Measurements from ENCODE around the gene RER1. TPM values are rescaled to one million over a fixed set of nuclear protein-coding genes. Genes with fewer than 3 reads are reported as not detected.

RER1 gene
- total and polyA plus RNA-seq, 10 donors = 51.1 to 131 (median 79.0) TPM

DNA sequence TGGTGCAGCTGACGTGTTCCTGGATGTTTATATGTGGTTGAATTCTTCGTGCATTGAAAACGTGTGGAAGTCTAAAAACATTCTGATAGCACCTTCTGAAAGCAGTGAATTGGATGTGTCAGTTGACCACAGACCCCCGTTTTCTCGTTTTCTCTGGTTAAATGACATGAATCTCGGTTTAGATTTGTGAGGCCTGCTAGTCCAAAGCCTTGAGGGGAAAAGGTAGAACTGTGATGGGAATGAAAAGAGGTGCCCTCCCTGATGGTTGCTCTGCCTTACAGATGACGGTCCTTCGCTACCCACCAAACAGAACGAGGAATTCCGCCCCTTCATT lies 8.9 kb downstream of the RER1 start:
- DNase-seq = no peak
- TF ChIP-seq POLR2AphosphoS5 (IDR thresholded peaks at IDR 0.05) = no peak
- TF ChIP-seq, protein P1, sequence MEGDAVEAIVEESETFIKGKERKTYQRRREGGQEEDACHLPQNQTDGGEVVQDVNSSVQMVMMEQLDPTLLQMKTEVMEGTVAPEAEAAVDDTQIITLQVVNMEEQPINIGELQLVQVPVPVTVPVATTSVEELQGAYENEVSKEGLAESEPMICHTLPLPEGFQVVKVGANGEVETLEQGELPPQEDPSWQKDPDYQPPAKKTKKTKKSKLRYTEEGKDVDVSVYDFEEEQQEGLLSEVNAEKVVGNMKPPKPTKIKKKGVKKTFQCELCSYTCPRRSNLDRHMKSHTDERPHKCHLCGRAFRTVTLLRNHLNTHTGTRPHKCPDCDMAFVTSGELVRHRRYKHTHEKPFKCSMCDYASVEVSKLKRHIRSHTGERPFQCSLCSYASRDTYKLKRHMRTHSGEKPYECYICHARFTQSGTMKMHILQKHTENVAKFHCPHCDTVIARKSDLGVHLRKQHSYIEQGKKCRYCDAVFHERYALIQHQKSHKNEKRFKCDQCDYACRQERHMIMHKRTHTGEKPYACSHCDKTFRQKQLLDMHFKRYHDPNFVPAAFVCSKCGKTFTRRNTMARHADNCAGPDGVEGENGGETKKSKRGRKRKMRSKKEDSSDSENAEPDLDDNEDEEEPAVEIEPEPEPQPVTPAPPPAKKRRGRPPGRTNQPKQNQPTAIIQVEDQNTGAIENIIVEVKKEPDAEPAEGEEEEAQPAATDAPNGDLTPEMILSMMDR (IDR thresholded peaks at IDR 0.05 in 8 of 11, conservative IDR thresholded peaks at IDR 0.05 in 3 of 11) = no peak
- TF ChIP-seq POLR2A (IDR thresholded peaks at IDR 0.05) = no peak
- H3K36me3 ChIP-seq = peaks cover 0 to 100% (median 97%) of the 10 kb centered on the region in 6 donors
- no peaks in the 10 kb centered on the region for H3K27me3 ChIP-seq (replicated peaks in 1 of 7)
- H3K4me1 ChIP-seq = peaks cover 0 to 60% (median 9%) of the 10 kb centered on the region in 6 donors
- peak overlapping the region in 1 of 8 donors; percentile 54 for H3K27ac ChIP-seq
- no peaks in the 10 kb centered on the region for H3K9me3 ChIP-seq
- no peak overlapping the region for H3K4me3 ChIP-seq
- intact Hi-C loops (cut with DNase I; ENCODE audit: low total_unique reads) = no loop called here
- 84 to 95% (median 86%) methylated on average over 10 of the region's 10 CpGs for WGBS, 5 donors

DNA sequence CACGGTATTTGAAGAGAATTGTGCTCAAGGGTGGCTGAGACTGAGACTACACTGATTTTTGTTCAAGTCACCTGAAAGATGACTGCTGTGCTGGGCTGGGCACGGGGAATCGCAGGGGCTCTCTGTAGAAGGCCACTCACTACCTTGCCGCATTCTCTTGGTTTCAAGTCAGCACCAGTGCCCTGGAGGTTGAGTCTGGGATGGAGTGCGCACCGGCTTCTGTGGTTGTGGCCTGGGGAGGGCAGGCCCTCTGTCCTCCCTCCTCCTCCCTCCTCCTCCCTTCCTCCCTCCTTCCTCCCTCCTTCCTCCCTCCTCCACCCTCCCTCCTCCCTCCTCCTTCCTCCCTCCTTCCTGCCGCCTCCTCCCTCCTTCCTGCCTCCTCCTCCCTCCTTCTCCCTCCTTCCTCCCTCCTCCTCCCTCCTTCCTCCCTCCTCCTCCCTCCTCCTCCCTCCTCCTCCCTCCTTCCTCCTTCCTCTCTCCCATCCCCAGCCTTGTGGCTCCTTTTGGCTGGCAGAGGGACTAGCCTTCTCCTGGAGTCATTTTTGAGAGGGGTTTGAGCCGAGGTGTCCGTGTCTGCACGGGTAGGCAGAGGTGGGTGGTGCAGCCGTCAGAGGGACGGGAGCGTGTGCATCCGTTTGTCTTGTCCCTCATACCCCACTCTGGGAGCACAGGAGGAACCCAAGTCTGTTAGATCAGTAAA lies 9.5 kb downstream of the RER1 start:
- no peak for DNase-seq
- Histone ChIP-seq H3K27me3 (replicated peaks in 1 of 7) (no peaks in the 10 kb centered on the region), H3K4me1 (peaks cover 0 to 60% (median 11%) of the 10 kb centered on the region in 6 donors), H3K36me3 (peaks cover 0 to 100% (median 97%) of the 10 kb centered on the region in 6 donors), H3K27ac (peak overlapping the region in 1 of 8 donors; percentile 54), H3K4me3 (no peak overlapping the region), H3K9me3 (no peaks in the 10 kb centered on the region)
- intact Hi-C loops (cut with DNase I; ENCODE audit: low total_unique reads) = no loop called here
- TF ChIP-seq, protein P1 (IDR thresholded peaks at IDR 0.05 in 8 of 11, conservative IDR thresholded peaks at IDR 0.05 in 3 of 11) = no peak
- TF ChIP-seq POLR2A (IDR thresholded peaks at IDR 0.05) (no peak), POLR2AphosphoS5 (IDR thresholded peaks at IDR 0.05) (no peak)
- 81 to 91% (median 88%) methylated on average over 13 to 14 of the region's 14 CpGs for WGBS, 5 donors

DNA sequence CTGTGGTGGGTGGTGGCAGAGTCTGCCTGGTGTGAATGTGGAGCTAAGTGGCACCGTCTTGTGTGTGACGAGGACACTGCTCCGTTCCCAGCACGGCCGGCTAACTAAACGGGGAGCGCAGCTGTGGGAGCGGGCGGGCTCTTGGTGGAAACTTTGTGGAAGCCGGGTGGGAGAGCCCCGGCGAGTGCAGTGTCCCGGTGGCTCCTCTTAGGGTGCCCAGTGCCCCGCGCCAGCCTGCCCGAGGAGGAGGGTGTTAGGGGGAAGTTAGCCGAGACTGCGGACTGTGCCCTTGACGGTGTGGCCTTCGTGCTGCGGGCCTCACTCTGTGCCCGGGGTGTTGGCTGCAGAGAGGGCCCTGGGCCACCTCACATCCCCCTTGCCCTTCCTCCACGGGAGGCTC lies 10.8 kb downstream of the RER1 start:
- peaks cover 0 to 100% (median 96%) of the 10 kb centered on the region in 6 donors for H3K36me3 ChIP-seq
- TF ChIP-seq POLR2A (IDR thresholded peaks at IDR 0.05) (no peak), POLR2AphosphoS5 (IDR thresholded peaks at IDR 0.05) (peak in 1 of 3 donors; percentile 55)
- TF ChIP-seq, protein P1 (IDR thresholded peaks at IDR 0.05 in 8 of 11, conservative IDR thresholded peaks at IDR 0.05 in 3 of 11) = no peak
- H3K4me3 ChIP-seq = no peak overlapping the region
- no peaks in the 10 kb centered on the region for H3K9me3 ChIP-seq
- no peak overlapping the region for H3K27ac ChIP-seq
- WGBS, 5 donors = 89 to 92% (median 92%) methylated on average over 22 to 23 of the region's 23 CpGs
- peaks cover 0 to 55% (median 14%) of the 10 kb centered on the region in 6 donors for H3K4me1 ChIP-seq
- H3K27me3 ChIP-seq (replicated peaks in 1 of 7) = no peaks in the 10 kb centered on the region
- no peak for DNase-seq
- intact Hi-C loops (cut with DNase I; ENCODE audit: low total_unique reads) = no loop called here

DNA sequence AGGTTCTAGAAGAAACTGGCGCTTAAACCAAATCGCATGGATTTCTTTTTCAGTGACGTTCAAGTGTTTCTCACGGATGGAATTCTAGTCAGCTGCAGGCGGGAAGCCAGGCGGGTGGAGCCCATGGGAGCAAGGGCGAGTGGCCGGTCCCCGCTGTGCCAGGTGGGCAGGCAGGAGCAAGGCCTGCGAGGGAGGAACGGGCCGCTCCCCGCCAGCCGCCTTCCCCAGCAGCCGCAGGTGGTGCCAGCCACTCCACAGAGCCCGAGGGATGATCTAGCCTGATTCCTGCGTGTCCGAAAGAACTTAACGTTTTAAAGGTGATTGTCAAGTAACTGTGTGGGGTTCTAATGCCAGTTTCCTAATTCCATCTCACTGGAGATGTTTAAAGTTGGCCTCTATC lies 11.6 kb downstream of the RER1 start:
- Histone ChIP-seq H3K27ac (no peak overlapping the region), H3K4me1 (peaks cover 0 to 55% (median 14%) of the 10 kb centered on the region in 6 donors), H3K4me3 (no peak overlapping the region), H3K27me3 (replicated peaks in 1 of 7) (no peaks in the 10 kb centered on the region), H3K9me3 (no peaks in the 10 kb centered on the region), H3K36me3 (peaks cover 0 to 100% (median 96%) of the 10 kb centered on the region in 6 donors)
- no peak for DNase-seq
- TF ChIP-seq POLR2AphosphoS5 (IDR thresholded peaks at IDR 0.05) (peak in 1 of 3 donors; percentile 68), POLR2A (IDR thresholded peaks at IDR 0.05) (no peak)
- TF ChIP-seq, protein P1 (IDR thresholded peaks at IDR 0.05 in 8 of 11, conservative IDR thresholded peaks at IDR 0.05 in 3 of 11) = no peak
- 88 to 92% (median 92%) methylated on average over 19 of the region's 19 CpGs for WGBS, 5 donors
- intact Hi-C loops (cut with DNase I; ENCODE audit: low total_unique reads) = no loop called here

Measured in spleen (tissue), 11 donors.